HG02870 (cell line): ENCODE results near the gene WLS.
"Not testable (repeated sequence)": the region's sequence is repeated elsewhere in the genome, so short reads cannot be mapped to it uniquely, and the experiment has no call there.

Experiments
- ATAC-seq: cut with Tn5 transposase; IDR thresholded peaks from one replicate; pipeline ENCODE4 v1.9.1; 2021; ENCODE audit warnings: mild to moderate bottlenecking, moderate library complexity; ENCODE audit not compliant: unreplicated experiment

WLS gene

GRCh38 chr1:68232289-68233148, at the start of gene WLS:
Gene WLS (minus strand): TSS chr1:68232523. CDS start chr1:68232299, 224 bp downstream.
- no peak for ATAC-seq

- no peak for ATAC-seq
Measured at GRCh38 chr1:68280286-68280685, 48.0 kb upstream of the WLS start.

GRCh38 chr1:68279846-68280245, 47.5 kb upstream of the WLS start:
- no peak for ATAC-seq

GRCh38 chr1:68278221-68278620, 45.9 kb upstream of the WLS start:
- ATAC-seq = no peak

- ATAC-seq = no peak
Measured at GRCh38 chr1:68276448-68276847, 44.1 kb upstream of the WLS start.

GRCh38 chr1:68273530-68273929, 41.2 kb upstream of the WLS start:
- no peak for ATAC-seq

- no peak for ATAC-seq
Measured at GRCh38 chr1:68271596-68271995, 39.3 kb upstream of the WLS start.

GRCh38 chr1:68270951-68271350, 38.6 kb upstream of the WLS start:
- ATAC-seq = no peak

GRCh38 chr1:68269637-68270430, 37.5 kb upstream of the WLS start:
- ATAC-seq = no peak

GRCh38 chr1:68268896-68269483, 36.7 kb upstream of the WLS start:
- ATAC-seq = no peak

GRCh38 chr1:68256824-68257223, 24.5 kb upstream of the WLS start:
- not testable (repeated sequence) for ATAC-seq

- ATAC-seq = no peak
Measured at GRCh38 chr1:68255301-68255700, 23.0 kb upstream of the WLS start.

GRCh38 chr1:68254667-68255226, 22.4 kb upstream of the WLS start:
- ATAC-seq = no peak

- no peak for ATAC-seq
Measured at GRCh38 chr1:68237040-68237439, 4.7 kb upstream of the WLS start.

GRCh38 chr1:68234094-68234493, 1.8 kb upstream of the WLS start:
- no peak for ATAC-seq

GRCh38 chr1:68233202-68233601, 879 bp upstream of the WLS start:
- ATAC-seq = no peak

- ATAC-seq = no peak
Measured at GRCh38 chr1:68231627-68232288, 565 bp downstream of the WLS start.

GRCh38 chr1:68230901-68231626, 1.3 kb downstream of the WLS start:
- ATAC-seq = no peak

- no peak for ATAC-seq
Measured at GRCh38 chr1:68230484-68230802, 1.9 kb downstream of the WLS start.
